Brain microvascular endothelial cell (primary cell): ENCODE data around the gene EGLN2.
A peak's percentile ranks its signal among the peaks of the same experiment; 100 is the strongest.

Source experiments
- DNase-seq: peaks from one replicate; pipeline ENCODE4 v3.0.0-alpha.2; 2020
- H3K27ac ChIP-seq: fragments of 250-450 bp; sonication (Bioruptor Pico); 2 replicates; pipeline ENCODE4 v1.5.1; 2020; ENCODE audit warnings: mild to moderate bottlenecking, moderate library complexity
- H3K27me3 ChIP-seq: fragments of 250-450 bp; sonication (Bioruptor Pico); replicated peaks from 2 replicates; pipeline ENCODE4 v1.5.1; 2020; ENCODE audit warnings: mild to moderate bottlenecking
- H3K36me3 ChIP-seq: fragments of 250-450 bp; sonication (Bioruptor Pico); replicated peaks from 2 replicates; pipeline ENCODE4 v1.5.1; 2020; ENCODE audit warnings: mild to moderate bottlenecking
- H3K4me3 ChIP-seq: 2 replicates; pipeline ENCODE4 v1.5.1; 2011; ENCODE audit warnings: low read depth, mild to moderate bottlenecking, control low read depth, low read length, moderate library complexity
- in situ Hi-C: cut with HindIII; loops from 2 replicates; pipeline ENCODE4 v1.10.0; 2017; ENCODE audit warnings: low sequenced_read_pairs, low pct_ligation_motif_present
- TF ChIP-seq, protein P1 (sequence below): IDR thresholded peaks from 2 replicates; pipeline ENCODE4 v1.5.1; 2011; ENCODE audit warnings: low read depth, mild to moderate bottlenecking, moderate library complexity, low read length, control low read depth, inconsistent platforms; ENCODE audit errors: missing control alignments

The EGLN2 gene

GRCh38 chr19:40802300-40803169 is 3.5 kb downstream of the EGLN2 start:
- H3K4me3 ChIP-seq: peak overlapping the region; percentile 18
- H3K27me3 ChIP-seq: no peaks in the 10 kb centered on the region
- H3K36me3 ChIP-seq: peaks cover 35% of the 10 kb centered on the region
- TF ChIP-seq, protein P1, sequence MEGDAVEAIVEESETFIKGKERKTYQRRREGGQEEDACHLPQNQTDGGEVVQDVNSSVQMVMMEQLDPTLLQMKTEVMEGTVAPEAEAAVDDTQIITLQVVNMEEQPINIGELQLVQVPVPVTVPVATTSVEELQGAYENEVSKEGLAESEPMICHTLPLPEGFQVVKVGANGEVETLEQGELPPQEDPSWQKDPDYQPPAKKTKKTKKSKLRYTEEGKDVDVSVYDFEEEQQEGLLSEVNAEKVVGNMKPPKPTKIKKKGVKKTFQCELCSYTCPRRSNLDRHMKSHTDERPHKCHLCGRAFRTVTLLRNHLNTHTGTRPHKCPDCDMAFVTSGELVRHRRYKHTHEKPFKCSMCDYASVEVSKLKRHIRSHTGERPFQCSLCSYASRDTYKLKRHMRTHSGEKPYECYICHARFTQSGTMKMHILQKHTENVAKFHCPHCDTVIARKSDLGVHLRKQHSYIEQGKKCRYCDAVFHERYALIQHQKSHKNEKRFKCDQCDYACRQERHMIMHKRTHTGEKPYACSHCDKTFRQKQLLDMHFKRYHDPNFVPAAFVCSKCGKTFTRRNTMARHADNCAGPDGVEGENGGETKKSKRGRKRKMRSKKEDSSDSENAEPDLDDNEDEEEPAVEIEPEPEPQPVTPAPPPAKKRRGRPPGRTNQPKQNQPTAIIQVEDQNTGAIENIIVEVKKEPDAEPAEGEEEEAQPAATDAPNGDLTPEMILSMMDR: no peak
- in situ Hi-C loops: no loop called here
- no peak overlapping the region for H3K27ac ChIP-seq
- no peak for DNase-seq

DNA sequence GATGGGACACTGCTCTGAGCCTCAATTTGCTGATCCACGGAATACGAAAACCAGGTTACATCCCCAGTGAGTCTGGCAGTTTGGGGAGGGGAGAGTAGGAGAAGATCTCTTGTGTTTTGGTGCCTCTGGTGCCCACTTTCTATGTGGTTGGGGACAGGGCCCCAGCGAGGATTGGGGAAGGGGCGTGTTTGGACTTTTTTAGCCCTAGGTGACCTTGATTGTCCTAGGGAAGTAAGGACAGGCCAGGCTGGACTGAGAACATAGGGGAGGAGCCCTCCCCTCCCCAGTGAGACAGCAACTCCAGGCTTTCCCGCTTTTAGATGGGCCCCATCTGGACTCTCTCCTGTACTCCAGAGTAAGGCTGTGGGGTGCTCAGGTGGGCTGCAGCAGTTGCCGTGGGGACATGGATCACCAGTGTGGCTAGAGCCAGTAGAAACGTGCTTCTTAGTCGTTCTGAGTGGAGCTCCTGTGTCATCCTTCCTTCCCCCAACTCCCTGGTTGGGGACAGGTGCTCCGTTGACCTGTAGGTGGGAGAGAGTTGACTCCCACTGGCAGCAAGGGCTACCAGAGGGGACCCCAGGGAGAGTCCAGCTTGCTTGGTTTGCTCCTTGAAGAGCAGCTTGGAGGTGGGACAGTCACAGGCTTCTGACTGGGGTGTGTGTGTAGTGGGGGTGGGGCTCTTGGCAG is 4.3 kb downstream of the EGLN2 start:
- TF ChIP-seq, protein P1: no peak
- DNase-seq: no peak
- Histone ChIP-seq H3K27me3 (no peaks in the 10 kb centered on the region), H3K36me3 (peaks cover 42% of the 10 kb centered on the region), H3K4me3 (no peak overlapping the region), H3K27ac (no peak overlapping the region)
- in situ Hi-C loops: no loop called here

DNA sequence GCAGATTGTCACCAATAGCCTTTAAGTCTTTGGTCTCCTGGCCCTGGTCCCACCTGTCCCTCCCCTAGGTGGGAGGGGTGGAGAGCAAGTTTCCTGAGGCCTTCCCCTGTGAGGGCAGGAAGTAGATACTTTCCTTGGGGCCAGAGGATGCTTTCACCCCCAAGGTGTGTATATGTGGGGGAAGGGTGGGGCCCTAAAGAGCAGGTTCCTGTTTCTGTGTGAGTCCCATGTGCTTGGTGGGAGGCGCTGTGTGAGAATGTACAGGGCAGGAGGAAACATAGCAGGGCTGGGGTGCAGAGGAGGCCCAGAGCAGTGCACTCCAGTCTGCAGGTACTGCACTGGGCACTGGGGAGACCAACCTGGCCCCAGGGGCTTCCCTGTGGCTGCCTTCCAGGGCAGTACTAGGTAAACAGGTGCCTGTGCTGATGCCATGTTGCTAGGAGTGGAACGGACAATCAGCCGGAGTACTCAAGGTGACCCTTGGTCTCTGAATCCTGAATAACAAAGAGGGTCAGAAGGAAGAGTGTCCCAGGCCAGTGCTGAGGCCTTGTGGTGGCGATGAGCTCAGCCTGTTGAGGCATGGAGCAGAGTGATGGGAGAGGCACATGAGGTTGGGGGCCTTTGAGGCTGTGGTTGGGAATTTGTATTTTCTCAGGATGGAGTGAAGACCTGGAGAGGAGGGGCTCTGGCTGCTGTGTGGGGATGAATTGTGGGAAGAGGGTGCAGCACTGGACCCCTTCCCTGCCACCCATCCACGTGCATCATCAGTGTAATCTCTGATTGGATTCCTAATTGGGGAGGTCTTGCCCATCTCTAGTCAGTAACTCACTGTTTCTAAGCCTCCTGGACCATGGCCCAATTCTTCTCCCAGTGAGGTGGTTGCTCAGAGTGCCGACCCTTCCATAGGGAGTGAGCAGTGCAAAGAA is 5.1 kb downstream of the EGLN2 start:
- no peaks in the 10 kb centered on the region for H3K27me3 ChIP-seq
- TF ChIP-seq, protein P1: no peak
- peaks cover 49% of the 10 kb centered on the region for H3K36me3 ChIP-seq
- in situ Hi-C loops: no loop called here
- no peak for DNase-seq
- H3K4me3 ChIP-seq: no peak overlapping the region
- H3K27ac ChIP-seq: no peak overlapping the region

DNA sequence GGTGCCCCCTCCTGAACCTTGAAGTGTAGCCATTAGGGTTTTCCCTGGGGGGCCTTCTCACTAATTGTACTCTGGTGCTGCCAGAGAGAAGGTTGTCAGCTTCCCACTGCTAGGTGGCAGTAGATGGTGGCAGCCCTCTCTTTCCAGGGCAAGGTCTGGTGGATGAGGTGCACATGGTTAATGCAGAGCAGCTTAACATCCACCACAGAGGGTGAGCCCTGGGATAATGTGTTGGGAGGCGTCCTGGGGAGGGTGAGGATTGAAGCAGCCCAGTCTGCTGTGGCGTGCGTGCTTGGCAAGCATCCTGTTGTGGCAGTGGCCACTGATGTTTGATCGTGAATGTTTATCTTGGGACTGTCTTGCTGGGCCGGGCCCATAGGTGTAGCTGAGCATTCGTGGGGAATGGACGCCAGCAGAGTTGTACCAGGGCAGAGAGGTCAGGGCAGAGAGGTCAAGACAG is 5.8 kb downstream of the EGLN2 start:
- Histone ChIP-seq H3K36me3 (peaks cover 56% of the 10 kb centered on the region), H3K27ac (no peak overlapping the region), H3K4me3 (no peak overlapping the region), H3K27me3 (no peaks in the 10 kb centered on the region)
- no peak for DNase-seq
- in situ Hi-C loops: no loop called here
- TF ChIP-seq, protein P1: peak; percentile 29

DNA sequence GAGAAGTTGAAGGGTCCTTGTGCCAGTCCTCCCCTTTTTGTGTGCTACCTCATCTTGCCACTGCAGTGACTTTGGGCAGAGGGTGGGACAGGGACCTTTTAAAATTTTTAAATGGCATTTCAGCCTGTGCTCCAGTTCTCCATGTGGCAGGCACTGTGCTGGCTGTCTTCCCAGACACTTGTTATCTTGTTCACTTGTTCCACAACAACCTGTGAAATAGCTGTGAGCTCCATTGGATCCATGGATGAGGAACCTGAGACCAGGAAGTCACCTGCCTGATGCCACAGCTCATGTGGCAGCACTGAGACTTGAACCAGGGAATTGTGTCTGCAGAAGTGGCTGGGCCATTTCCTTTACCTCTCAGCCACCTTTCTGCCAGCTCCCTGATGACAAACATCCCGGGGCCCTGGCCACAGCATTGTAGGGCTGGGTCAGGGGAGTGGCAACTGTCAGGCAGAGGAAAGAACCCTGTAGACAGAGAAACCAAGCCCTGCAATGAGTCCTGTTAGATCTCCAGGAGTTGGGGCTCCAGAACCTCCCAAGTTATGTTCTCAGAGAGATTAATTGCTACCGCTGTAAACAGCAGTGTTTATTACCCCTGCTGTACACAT is 6.4 kb downstream of the EGLN2 start:
- TF ChIP-seq, protein P1: no peak
- DNase-seq: no peak
- peaks cover 57% of the 10 kb centered on the region for H3K36me3 ChIP-seq
- H3K27ac ChIP-seq: no peak overlapping the region
- H3K4me3 ChIP-seq: no peak overlapping the region
- in situ Hi-C loops: no loop called here
- no peaks in the 10 kb centered on the region for H3K27me3 ChIP-seq
